ENCODE measurements around the gene GLS.

DNA sequence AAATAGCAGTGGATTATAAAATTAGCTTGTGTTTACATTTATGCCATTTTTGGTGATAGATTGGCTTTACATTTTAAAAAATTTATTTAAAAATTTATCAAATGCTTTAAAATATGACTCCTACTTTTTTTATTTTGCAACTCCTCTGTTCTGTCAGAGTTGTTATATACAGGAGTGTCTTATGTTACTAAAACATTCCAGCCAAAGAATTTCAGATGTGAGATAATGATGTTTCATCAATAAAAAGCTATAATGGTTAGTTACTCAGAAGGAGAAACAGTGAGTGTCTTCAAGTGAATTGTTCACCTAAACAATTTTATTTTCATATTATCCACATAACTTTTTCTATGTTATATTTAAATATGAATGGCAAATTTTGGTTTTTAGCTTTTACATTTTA, 52.7 kb downstream of the GLS start:
- TF ChIP-seq ZFP41 (tag by site-specific recombination; IDR thresholded peaks at IDR 0.05; ENCODE audit: borderline replicate concordance) (no peak), ZNF311 (tag by site-specific recombination; IDR thresholded peaks at IDR 0.05; ENCODE audit: borderline replicate concordance) (no peak)
- TF ChIP-seq, protein P1, sequence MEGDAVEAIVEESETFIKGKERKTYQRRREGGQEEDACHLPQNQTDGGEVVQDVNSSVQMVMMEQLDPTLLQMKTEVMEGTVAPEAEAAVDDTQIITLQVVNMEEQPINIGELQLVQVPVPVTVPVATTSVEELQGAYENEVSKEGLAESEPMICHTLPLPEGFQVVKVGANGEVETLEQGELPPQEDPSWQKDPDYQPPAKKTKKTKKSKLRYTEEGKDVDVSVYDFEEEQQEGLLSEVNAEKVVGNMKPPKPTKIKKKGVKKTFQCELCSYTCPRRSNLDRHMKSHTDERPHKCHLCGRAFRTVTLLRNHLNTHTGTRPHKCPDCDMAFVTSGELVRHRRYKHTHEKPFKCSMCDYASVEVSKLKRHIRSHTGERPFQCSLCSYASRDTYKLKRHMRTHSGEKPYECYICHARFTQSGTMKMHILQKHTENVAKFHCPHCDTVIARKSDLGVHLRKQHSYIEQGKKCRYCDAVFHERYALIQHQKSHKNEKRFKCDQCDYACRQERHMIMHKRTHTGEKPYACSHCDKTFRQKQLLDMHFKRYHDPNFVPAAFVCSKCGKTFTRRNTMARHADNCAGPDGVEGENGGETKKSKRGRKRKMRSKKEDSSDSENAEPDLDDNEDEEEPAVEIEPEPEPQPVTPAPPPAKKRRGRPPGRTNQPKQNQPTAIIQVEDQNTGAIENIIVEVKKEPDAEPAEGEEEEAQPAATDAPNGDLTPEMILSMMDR (tag by site-specific recombination; IDR thresholded peaks at IDR 0.05), result no peak

Data from HEK293 (cell line).